ENCODE measurements around the gene OCIAD1.
"Not testable (repeated sequence)": the region's sequence is repeated elsewhere in the genome, so short reads cannot be mapped to it uniquely, and the experiment has no call there.

OCIAD1 gene

DNA sequence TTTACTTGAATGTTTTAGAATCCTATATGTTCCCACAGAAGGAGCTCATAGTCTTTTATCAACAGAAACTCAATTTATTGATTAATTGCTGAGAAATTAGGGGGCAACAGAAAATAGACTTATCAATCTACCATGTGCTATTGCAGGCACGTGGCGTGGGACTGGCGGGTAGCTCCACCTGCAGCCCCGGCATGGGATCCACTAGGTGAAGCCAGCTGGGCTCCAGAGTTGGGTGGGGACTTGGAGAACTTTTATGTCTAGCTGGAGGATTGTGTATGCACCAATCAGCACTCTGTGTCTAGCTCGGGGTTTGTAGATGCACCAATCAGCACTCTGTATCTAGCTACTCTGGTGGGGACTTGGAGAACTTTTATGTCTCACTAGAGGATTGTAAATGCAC lies 3.3 kb upstream of the OCIAD1 start:
- DNase-seq, result no peak

DNA sequence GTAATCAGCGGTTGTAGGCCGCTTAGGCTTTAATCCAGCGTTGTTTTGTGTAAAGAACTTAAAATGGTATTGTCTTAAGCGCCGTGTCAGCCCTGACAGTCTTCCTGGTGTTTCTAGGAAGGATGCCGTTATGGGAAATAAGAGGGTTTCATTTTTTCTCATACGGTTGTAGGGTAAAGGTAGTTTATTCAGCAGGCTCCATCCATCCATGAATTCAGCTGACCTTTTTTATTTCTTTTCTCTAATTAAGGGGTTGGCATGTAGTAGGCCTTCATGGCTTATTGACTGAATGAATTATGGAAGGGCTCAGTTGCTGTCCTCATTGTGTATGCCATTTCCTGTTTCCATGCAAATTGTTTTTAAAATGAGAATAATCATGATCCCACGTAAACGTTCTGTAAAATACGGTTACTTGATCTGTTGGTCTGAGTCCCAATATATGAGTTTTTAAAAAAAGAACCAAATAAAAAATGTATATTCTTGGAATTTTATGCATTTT lies 693 bp downstream of the OCIAD1 start:
- DNase-seq, result no peak

DNA sequence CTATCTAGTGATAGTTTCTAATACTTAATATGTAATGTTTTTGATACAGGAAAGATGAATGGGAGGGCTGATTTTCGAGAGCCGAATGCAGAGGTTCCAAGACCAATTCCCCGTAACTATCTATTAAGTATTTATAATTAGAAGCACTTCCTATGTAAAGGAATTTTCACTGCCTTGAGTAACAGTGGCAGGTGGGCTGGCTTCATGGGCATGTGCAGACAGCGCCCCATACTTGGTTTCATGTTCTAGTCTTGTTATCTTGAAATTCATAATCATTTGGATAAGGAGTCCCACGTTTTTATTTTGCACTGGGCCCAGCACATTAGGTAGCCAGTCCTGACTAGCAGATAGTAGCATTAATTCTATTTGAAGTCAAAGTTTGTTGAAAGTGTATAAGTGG lies 1.7 kb downstream of the OCIAD1 start:
- DNase-seq, result no peak

DNA sequence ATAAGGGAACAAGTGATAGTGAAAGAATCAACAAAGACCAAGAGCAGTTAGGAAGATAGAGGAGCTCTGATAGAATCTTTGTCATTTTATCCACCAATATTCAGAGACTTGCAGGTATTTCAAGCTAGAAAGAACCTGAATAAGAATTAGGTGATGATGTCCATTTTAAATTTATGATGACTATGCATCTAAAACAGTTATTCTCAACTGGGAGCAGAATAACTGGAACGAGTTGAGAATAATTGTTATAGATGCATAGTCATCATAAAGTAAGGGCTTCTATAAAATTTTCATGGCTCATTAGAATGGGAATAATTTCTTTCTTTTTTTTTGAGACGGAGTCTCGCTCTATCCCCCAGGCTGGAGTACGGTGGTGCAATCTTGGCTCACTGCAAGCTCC lies 5.8 kb downstream of the OCIAD1 start:
- DNase-seq, result no peak

DNA sequence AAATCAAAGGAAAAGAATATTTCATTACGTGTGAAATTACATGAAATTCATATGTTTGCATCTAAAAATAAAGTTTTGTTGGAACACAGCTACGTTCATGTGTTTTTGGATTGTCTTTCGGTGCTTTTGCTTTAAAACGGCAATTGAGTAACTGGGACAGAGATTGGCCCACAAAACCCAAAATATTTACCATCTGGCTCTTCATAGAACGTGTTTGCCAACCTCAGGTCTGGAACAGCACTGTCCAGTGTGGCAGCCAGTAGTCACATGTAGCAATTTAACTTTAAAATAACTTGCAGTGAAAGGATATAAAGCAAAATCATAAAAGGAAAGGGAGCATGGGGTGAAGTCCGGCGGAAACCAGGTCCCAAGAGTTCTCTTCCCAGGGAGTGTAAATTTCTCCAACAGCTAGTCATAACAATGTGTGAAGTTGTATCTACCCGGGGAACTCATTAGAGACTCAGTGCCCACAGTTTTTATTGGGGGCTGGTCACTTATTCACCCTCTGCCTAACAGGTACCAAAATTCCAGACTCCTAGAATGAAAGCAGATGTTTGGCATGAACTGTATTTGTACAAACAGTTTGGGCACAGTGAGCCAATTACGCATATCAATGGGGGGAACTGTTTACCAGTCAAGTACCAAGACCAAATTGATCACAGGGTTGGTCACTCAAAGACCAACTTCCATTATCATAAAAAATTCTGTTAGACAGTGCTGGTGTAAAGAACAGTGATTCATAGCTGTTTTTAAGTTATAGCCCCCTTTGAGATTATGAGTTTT lies 10.3 kb downstream of the OCIAD1 start:
- no peak for DNase-seq

DNA sequence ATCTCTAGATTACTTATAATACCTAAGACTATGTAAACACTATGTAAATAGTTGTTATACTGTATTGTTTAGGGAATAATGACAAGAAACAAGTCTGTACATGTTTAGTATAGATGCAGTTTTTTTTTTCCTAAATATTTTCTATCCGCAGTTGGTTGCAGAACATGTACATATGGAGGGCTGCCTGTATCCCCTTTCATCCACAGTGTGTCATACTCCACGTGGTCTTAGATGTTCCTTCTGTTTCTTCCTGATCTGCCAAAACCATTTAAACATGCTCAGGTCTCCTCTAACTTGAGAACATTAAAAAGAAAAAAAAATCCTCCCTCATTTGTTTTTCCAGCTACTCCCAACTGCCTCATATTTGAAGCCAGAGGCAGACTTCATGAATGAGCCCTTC lies 14.0 kb downstream of the OCIAD1 start:
- DNase-seq, result no peak

DNA sequence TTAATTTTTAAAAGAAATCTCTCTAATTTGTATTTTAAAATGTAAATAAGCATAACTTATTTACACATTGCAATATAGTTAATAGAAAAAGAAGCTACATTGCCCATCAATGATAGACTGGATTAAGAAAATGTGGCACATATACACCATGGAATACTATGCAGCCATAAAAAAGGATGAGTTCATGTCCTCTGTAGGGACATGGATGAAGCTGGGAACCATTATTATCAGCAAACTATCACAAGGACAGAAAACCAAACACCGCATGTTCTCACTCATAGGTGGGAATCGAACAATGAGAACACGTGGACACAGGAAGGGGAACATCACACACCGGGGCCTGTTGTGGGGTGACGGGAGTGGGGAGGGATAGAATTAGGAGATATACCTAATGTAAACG lies 17.9 kb downstream of the OCIAD1 start:
- DNase-seq, result not testable (repeated sequence)

DNA sequence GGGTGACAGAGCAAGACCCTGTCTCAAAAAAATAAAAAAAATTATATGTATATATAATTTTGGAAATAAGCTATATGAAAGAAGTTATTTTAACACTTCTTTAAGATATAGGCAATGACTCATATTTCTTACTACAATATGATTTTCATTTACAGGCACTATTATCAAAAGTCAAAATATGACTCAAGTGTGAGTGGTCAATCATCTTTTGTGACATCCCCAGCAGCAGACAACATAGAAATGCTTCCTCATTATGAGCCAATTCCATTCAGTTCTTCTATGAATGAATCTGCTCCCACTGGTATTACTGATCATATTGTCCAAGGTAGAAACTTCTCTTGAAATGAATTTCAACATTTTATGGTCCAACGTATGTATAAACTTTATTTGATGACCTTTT lies 20.8 kb downstream of the OCIAD1 start:
- no peak for DNase-seq

DNA sequence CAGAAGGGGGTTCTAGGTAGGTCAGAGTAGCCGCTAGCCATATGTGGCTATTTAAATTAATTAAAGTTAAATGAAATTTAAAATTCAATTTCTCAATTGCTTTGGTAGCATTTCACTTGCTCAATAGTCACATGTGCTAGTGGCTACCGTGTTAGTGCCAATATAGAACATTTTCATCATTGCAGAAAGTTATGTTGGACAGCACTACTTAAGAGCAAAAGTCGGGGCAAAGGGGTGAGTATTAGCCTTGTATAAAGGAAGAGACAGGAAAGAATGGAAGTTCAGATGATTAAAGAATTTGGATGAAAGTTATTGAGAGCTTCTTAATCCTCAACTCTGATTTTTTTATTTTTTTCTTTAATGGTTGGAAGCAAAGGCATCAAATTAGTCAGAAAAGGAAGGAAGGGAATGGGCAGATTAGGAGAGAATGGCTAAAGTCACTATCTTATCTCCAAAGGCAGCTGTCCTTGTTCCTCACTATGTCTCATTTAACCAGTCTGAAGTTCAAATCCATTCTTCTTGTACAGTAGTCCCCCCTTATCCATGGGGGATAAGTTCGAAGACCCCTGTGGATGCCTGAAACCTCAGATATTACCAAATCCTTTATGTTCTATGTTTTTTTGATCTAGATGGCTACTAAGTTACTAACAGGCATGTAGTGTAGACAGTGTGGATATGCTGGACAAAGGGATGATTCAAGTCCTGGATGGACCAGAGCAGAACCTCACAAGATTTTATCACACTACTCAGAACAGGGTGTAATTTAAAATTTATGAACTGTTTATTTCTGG lies 22.9 kb downstream of the OCIAD1 start:
- DNase-seq, result no peak

DNA sequence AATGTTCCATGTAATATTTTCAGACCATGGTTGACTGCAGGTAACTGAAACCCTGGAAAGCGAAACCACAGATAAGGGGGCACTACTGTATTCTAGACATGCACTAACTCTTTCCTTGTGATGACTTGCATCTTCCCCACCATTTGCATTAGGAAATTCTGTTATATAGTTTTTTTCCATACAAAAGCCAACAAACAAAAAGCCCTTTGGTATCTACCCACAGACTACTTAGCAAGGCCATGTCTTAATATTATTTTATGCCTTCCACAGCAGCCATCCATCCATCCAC lies 23.5 kb downstream of the OCIAD1 start:
- no peak for DNase-seq

DNA sequence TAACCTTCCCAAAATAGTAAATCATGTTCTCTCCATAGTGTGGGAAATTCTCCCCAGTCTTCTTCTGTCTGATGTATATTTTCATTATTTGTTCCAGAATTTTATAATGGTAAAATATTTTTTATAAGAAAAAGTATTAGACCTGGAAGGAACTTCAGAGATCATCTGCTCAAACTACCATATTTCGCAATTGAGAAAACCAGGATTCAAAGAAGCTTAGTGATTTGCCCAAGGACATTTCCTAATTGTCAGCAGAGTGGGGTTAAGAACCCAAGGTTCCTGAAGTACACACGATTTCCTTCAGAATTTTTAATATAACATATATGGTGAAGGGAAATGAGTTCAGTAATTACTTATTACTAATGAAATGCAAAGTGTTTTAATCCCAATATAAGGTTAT lies 24.1 kb downstream of the OCIAD1 start:
- DNase-seq, result no peak

DNA sequence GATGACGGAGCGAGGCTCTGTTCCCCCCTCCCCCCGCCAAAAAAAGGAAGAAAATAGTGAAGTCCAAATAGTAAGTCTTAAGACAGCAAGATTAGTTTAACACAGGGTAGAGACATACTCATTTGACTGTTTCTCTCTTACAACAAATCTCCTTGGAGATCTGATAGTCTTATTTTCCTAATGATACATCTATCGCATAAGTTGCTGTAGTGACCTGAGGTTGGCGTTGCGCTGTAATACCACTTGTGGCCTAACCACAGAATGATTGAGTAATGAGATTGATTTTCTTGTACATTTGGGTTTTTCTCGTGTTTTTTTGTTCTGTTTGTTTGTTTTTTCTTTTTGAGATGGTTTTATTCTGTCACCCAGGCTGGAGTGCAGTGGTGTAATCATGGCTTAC lies 27.2 kb downstream of the OCIAD1 start:
- DNase-seq, result no peak

DNA sequence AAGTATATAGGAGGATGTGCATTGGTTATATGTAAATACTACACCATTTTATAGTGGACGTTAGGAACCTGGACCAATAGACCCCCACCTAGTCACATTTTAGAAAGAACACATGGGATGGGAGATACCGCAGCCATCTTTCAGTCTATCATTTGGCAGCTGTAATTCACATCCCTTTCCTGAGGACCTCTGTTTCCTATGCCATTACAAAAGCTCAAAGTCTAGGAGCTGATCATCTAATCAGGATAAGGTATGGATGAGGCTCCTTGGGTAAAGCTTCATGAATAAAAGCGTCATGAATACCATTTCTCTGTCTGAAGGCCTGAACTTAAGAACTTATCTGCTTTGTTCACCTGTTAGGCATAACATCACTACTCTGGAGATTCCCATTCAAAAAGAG lies 31.1 kb downstream of the OCIAD1 start:
- DNase-seq, result no peak

DNA sequence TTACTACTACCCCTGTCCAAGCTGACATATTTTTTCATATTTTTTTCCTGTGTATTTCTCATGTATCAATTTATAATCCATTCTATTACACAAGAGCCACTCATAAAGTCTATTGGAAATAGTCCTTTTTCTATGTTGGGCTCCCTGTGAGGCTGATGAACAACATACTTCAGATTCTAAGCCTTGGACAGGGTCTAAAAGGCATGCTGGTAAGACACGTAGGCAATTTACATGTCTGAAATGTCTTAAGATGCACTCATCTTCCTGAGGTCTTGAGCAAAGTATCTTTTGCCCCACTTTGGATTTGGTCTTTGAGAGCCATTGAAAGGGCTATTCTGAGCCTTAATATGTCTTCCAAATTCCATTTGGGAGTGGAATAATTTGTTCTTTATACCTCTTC lies 31.8 kb downstream of the OCIAD1 start:
- DNase-seq, result no peak

DNA sequence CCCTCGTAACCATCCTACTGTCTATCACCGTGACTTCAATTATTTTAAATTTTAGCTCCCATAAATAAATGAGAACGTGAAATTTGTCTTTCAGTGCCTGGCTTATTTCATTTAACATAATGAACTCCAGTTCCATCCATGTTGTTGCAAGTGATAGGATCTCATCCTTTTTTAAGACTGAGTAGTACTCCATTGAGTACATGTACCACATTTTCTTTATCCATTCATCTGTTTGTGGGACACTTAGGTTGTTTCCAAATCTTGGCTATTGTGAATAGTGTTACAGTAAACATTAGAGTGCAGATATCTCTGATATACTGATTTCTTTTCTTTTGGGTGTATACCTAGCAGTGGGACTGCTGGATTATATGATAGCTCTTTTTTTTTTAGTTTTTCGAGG lies 32.8 kb downstream of the OCIAD1 start:
- no peak for DNase-seq

DNA sequence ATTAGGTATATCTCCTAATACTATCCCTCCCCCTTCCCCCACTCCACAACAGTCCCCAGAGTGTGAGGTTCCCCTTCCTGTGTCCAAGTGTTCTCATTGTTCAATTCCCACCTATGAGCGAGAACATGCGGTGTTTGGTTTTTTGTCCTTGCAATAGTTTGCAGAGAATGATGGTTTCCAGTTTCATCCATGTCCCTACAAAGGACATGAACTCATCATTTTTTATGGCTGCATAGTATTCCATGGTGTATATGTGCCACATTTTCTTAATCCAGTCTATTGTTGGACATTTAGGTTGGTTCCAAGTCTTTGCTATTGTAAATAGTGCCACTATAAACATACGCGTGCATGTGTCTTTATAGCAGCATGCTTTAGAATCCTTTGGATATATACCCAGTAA lies 33.8 kb downstream of the OCIAD1 start:
- not testable (repeated sequence) for DNase-seq

DNA sequence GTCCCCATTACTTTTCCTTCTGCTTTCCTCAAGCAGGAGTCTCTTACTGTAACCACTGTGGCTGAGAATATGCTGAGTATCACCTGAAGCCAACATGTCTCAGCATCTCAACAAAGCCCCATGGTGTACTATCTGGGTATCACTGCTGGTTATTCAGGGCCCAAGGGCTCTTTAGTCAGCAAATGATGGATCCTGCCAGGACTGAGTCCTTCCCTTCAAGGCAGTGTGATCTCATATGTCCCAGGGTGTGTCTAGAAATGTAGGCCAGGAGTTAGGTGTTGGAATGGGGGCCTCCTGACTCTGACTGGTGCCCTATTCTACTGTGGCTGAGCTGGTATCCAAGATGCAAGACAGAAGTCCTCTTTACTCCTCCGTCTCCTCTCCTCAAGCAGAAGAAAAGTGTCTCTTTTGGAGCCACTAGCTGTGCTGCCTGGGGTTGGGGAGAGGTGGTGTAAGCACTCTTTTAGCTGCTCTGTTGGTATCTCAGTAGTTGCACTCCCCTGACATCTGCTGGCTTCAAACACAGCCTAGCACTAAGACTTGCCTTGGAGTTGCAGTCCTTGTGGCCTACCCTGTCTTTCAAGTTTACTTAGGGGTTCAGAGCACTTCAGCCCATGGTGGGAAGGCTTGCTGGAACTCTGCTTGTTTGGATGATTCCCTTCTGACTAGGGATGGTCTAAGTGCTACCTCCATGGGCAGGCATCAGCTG lies 47.1 kb downstream of the OCIAD1 start:
- DNase-seq, result peak in 1 of 2 donors; percentile 6

DNA sequence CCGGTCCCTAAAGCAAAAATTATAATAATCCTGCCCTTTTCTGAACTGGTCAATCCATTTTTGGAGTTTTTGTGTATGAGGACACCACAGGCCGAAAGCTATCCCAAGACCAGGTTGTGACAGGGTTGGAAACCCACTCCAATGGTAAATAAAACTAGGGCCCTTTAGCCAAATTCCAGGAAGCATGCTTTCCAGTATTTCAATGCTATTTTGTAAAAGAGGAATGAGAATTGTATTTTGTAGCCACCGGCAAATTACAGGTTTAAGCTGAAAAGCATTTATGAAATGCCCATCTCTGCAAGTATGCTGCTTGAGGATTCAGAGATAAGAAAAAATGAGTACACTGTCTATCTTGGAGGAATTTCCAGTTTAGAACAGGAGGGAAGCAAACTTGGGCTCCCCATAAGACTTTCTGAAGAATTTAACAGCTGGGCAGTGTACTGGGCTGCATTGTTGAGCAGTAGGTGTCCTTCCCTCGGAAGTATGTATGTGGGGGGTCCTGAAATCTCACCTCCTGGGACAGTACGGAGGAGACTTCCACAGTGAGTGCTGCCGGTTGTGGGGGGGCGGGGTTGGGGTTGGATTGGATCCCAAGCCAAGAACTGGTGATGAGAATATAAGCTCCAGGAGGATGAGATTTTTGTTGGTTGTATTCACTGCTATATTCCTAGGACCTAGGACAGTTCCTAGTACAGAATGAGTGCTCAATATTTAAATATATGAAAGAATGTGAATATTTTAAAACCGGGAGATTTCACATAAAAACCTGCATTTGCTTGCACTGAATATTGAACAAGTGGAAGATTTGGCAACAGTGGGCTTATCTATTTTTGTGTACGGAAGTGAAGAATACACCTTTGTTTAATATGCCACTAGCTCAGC lies 48.9 kb downstream of the OCIAD1 start:
- DNase-seq, result no peak

DNA sequence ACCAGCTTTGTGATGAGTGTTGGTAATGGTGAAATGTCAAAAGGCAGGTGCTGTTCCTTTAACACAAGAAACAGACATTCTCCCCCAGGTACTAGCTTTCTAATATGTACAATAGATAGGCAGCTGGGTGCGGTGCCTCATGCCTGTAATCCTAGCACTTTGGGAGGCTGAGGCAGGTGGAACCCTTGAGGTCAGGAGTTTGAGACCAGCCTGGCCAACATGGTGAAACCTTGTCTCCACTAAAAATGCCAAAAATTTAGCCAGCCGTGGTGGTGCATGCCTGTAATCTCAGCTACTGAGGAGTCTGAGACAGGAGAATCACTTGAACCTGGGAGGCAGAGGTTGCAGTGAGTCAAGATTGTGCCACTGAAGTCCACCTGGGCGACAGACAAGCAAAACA lies 50.8 kb downstream of the OCIAD1 start:
- not testable (repeated sequence) for DNase-seq

DNA sequence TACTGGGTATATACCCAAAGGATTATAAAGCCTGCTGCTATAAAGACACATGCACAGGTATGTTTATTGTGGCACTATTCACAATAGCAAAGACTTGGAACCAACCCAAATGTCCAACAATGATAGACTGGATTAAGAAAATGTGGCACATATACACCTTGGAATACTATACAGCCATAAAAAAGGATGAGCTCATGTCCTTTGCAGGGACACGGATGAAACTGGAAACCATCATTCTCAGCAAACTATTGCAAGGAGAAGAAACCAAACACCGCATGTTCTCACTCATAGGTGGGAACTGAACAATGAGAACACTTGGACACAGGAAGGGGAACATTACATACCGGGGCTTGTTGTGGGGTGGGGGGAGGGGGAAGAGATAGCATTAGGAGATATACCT lies 58.9 kb downstream of the OCIAD1 start:
- DNase-seq, result not testable (repeated sequence)

DNA sequence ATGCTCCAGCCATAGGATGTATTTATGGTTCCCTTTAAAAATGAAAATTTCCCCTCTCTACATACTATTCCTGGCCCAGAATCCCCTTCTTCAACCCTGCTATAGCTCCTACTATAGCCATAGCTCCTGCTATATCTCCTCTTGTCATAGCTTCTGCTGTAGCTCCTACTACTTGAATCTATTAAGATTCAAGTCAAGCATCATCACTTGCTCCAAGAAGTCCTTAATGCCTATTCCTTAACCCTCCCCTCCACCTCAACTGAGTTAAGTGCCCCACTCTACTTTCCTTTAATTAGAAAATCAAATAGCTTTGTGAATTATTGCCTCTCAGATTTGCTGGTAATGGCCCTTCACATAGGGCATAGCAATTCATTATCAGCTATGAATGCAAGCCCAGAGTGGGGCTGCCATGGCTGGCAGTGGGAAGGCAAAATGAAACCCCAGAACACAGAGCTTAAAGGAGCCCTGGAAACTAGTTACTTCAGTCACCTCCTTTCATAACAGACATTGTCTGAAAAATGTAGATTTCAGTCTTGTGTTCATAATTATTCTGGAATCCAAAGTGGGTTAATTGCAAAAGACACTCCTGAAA lies 60.2 kb downstream of the OCIAD1 start:
- DNase-seq, result no peak

DNA sequence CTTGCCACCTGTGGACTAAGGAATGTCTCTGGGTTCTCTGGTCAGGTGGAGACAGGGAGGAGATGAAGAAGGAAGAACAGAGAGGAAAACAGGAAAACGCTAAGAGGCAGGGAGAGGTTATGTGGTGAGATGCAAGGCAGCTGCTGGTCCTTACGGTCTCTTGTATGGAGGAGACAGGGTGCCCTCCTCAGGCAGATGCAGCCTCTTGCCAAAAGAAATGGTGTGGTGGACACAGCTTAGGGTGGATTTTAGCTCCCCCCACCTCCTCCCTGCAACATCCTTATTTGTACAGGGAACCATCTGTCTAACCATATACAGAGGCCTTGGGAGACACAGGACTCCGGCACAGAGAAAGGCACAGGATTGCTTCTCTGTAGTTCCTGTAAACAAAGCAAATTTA lies 66.0 kb downstream of the OCIAD1 start:
- peak in 1 of 2 donors; percentile 8 for DNase-seq
